Midbrain (tissue), 1 donor: Measurements from ENCODE around the gene PIGQ.

Experiments
- DNase-seq: peaks from one replicate; lab custom pipeline; 2025; lab: John Stamatoyannopoulos, UW

The PIGQ gene

DNA sequence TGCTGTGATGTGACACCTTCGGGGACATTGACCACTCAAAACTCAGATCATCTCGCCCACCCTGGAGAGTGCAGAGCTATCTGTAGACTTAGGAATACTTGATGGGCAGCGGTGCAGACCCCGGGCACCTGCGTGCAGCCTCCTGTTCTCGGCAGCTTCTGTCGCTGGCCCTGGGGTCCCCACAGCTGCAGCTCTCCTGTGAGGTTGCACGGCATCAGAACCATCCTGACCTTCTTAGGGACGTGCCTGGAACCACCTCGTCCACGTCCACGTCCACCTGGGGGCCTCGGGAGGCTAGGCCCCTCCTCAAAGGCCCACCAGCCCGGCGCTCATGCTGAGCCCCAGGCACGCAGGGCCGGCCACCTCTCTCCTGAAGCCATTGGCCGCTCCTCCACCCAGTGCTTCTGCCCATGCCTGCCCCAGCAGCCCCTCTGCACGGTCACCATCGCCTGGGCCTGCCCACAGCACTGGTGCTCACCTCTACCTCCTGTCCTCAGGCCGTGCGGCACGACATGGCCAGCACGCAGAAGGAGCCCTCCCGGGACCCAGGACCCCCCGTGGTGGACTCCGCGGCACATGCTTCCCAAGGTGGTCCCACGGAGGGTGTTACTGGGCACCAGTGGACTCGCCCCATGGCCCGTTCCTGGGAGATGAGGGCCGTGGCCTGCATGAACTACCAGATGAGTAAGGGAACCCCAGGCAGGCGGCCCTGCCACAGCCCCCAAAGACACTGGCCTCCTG, 58.7 kb downstream of the PIGQ start:
- no peak for DNase-seq

DNA sequence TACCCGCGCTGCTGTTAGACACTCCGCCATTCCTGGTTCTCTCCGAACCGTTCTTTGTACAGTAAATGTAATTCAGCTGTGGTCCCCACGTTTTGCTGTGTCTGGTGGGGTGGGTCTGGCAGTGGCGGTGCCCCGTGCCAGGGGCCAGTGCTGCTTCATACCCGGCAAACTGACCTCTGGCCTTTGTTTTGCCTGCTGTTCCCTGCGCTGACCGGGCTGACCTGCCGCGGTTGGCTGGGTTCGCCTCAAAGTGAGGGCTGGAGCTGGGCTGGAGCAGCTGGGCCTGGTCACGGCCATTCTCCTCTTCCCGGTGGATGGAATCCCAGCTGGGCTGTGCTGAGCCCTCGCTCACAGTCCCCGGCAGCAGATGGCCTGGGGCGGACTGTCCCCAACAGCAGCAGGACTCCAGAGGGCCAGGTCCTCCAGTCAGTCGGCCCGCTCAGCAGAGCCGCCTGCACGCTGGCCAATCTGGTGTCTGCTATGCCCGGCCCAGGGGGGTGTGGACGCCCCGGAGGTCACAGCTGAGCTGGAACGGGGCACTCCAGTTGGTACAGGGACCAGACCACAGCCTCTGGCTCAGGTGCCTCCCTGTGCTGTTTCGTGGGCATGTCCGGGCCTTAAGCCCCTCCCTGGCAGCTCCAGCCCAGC, 59.5 kb downstream of the PIGQ start:
- no peak for DNase-seq

DNA sequence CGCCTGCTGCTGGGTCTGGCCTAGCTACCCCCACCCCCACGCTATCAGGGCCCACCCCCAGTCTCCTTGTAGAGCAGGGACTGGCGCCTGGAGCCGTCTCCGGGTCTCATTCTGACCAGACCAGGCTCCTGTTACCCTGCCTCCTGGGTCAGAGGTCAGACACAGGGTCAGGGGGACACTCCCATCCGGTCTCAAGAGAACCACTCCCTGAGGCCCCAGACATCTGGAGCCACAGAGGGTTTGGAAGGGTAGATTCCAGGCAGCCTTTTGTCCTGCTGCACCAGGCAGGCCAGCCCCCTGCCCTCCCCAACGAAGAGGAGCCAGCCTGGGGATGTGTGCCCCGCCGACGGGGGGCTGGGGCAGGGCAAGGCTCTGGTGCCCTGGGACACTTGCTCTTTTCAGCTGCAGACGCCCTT, 60.1 kb downstream of the PIGQ start:
- DNase-seq = no peak

DNA sequence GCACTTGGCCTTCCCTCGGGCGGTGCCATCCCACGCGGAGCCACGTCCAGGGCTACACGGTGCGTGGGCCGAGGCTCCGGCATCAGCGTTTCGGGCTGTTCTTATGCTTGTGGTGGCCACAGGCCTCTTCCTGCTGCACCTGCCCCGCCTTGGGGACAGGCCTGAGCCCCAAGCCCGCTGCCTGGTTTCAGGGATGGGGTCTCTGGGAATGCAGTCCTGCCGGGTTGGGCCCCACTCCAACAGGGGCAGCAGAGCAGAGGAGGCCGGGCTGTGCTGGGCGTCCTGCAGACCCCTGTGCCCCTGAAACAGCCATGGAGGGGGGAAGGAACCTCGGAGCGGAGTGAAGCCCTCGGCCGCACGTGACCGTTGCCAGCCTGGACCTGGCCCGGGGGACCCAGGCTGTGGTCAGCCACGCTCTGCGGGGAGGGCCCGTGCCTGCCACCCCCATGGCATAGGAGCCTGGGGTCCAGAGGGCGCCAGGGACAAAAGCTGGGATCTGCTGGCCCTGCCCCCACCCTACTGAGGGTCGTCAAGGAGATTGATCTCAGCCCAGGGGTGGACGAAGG, 60.6 kb downstream of the PIGQ start:
- no peak for DNase-seq

DNA sequence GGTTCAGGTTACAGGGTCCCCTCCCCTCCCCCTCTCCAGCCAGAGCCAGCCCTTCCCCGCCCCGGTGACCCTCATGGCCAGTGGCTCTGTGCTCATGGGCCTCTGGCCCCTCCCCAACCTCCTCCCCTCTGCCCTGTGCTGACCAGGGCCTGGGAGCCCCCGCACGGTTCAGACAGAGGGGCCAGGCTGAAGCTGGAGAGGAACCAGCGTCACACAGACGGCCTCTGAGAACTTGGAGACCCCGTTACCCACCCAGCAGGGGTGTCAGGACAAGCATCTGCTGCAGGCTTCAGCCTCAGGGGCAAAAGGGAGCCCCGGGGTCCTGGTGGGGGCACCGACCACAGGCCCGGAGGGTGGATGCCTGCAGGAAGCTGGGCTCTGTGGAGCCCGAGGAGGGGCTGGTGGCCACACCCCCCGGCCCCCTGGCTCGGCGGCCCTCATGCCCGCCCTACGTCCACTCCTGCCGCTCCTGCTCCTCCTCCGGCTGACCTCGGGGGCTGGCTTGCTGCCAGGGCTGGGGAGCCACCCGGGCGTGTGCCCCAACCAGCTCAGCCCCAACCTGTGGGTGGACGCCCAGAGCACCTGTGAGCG, 61.1 kb downstream of the PIGQ start, which contains the start of gene WFIKKN1:
Gene WFIKKN1, plus strand, starts transcription at position 171 of the 591 bp plus-strand sequence. Its CDS starts 269 bp downstream, at position 440.
- DNase-seq = no peak

DNA sequence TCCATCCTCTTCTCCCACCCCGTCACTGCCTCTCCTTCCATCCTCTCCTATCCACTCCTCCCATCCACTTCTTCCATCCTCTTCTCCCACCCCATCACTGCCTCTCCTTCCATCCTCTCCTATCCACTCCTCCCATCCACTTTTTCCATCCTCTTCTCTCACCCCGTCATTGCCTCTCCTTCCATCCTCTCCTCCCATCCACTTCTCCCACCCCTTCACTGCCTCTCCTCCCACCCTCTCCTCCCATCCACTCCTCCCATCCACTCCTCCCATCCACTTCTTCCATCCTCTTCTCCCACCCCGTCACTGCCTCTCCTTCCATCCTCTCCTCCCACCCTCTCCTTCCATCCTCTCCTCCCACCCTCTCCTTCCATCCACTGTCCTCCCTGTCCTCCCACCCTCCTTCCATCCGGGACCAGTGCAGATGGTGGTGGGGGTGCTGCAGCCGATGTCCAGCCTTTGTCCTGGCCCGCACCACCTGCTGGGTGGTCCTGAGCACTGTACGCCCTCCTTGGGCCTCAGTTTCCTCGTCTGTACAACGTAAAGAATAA, 62.1 kb downstream of the PIGQ start:
- DNase-seq = no peak

DNA sequence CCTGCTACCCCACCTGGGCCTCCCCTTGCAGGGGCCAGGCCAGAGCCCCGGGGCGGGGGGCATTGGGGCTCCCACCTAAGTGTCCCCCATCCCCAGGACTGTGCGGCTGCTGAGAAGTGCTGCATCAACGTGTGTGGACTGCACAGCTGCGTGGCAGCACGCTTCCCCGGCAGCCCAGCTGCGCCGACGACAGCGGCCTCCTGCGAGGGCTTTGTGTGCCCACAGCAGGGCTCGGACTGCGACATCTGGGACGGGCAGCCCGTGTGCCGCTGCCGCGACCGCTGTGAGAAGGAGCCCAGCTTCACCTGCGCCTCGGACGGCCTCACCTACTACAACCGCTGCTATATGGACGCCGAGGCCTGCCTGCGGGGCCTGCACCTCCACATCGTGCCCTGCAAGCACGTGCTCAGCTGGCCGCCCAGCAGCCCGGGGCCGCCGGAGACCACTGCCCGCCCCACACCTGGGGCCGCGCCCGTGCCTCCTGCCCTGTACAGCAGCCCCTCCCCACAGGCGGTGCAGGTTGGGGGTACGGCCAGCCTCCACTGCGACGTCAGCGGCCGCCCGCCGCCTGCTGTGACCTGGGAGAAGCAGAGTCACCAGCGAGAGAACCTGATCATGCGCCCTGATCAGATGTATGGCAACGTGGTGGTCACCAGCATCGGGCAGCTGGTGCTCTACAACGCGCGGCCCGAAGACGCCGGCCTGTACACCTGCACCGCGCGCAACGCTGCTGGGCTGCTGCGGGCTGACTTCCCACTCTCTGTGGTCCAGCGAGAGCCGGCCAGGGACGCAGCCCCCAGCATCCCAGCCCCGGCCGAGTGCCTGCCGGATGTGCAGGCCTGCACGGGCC, 62.9 kb downstream of the PIGQ start:
- no peak for DNase-seq

DNA sequence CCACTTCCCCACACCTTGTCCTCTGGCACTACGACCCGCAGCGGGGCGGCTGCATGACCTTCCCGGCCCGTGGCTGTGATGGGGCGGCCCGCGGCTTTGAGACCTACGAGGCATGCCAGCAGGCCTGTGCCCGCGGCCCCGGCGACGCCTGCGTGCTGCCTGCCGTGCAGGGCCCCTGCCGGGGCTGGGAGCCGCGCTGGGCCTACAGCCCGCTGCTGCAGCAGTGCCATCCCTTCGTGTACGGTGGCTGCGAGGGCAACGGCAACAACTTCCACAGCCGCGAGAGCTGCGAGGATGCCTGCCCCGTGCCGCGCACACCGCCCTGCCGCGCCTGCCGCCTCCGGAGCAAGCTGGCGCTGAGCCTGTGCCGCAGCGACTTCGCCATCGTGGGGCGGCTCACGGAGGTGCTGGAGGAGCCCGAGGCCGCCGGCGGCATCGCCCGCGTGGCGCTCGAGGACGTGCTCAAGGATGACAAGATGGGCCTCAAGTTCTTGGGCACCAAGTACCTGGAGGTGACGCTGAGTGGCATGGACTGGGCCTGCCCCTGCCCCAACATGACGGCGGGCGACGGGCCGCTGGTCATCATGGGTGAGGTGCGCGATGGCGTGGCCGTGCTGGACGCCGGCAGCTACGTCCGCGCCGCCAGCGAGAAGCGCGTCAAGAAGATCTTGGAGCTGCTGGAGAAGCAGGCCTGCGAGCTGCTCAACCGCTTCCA, 63.7 kb downstream of the PIGQ start:
- no peak for DNase-seq
